GM21390 (cell line): ENCODE data around the gene SUGCT.

Source experiments
- ATAC-seq: cut with Tn5 transposase; IDR thresholded peaks from one replicate; pipeline ENCODE4 v1.9.1; 2021; ENCODE audit not compliant: unreplicated experiment

SUGCT gene

DNA sequence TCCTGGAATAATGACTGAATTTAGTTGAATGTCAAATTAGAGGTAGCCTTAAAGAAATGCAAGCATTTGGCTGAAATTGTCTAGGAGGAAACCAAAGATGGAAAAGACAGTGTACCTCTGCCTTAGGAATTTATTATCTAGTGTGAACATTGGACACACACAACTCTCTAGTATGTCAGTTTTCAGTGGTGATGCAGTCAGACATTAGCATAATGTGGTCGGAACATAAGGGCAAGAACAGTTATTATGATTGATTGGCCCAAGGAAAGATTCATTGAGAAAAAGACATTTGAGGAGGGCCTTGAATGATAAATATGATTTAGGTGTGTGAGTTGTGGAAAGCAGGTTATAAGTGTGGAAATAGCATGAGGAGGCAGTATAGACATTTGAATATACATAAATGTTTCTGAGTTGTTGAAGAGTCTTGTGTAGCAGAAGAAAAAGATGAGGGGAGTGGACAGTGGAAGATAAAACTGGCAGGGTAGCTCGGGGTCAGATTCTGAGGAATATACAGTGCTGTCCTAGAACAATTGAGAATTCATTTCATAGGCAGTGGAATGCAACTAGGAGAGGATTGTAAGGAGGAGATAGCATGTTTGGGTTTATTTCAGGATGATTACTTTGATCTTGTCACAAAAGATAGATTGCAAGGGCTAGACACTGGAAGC is 414.7 kb downstream of the SUGCT start:
- no peak for ATAC-seq

DNA sequence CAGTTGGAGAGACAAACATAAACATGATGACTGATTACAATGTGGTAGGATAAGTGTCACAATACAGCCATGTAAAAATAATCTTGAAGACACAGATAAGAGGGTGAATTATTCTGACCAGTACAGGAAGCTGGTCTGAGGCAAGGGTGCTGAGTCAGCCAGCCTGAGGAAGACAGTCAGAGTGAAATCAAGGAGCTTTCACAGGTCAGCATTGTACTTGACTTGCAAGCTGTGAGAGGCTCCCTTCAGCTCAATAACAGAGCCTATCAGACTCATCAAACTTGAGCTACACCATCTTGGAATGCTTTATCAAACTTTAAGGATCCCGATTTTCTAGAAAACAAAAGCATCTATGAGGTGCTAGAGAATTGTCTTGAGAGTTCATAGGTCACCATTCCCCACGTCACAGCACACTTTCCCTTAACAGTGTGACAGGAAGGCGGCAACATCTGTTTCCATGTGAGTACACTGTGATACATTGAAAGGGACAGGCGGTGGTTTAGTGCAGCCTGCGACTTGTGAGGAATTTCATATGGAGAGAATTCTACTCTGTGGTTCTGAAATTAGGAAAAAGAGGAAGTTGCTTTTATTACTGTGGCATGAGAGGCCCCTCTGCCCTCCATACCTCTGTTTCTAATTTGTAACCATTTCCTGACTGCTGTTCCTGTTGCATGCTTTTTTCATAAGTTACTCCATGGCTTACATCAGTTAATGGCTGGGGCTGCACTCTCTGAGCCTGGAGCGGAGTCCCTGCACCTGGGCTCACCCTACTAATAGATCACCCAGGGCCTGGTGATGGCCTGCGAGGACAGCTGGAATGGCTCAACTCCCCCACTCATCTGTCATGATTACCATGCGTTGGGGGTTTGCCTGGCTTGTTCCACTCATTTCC is 417.1 kb downstream of the SUGCT start:
- ATAC-seq = peak; percentile 74

GRCh38 chr7:40560672-40561071 is 425.9 kb downstream of the SUGCT start:
- no peak for ATAC-seq

DNA sequence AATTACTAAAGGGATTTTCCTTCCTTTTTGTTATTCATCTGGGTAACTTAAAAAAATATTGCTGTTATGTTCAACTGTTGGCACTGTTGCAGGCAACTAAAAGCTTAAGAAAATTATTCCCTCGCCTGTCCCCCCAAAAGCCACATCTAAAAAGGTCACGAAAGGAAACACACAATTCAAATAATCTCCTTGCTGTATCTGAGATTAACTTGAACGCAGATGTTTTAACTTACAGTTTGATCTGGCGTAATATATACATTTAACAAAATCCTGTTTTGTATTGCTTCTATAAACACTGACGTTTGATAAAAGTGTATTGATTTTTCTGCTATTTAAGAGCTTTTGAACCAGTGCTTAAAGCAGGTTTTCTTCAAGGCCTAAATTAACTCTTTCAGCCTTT is 432.1 kb downstream of the SUGCT start:
- no peak for ATAC-seq

- ATAC-seq = no peak
These were observed 434.5 kb downstream of the SUGCT start for GRCh38 chr7:40569326-40569725.

- no peak for ATAC-seq
These were observed 435.4 kb downstream of the SUGCT start for GRCh38 chr7:40570223-40570622.

- no peak for ATAC-seq
These were observed 437.0 kb downstream of the SUGCT start for GRCh38 chr7:40571796-40572195.

- ATAC-seq = no peak
These were observed 438.1 kb downstream of the SUGCT start for GRCh38 chr7:40572810-40573465.

DNA sequence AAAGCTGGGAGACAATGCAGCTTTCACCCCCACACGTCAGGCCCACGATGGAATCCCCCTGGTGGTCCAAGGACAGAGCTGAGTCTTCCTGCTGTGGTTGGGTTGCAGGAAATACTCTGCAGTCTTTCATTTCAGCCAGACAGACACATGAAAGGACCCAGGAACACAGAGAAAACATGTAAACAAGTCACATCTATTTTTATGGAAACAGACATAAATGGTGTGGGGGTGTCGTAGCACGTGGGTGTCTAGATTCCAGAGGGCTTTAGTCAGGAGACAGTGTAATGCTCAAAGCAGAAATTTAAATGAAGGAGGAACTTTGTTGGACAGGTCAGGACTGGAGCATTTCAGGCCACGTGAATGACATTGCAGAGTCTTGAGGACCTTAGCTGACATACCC is 444.6 kb downstream of the SUGCT start:
- no peak for ATAC-seq

DNA sequence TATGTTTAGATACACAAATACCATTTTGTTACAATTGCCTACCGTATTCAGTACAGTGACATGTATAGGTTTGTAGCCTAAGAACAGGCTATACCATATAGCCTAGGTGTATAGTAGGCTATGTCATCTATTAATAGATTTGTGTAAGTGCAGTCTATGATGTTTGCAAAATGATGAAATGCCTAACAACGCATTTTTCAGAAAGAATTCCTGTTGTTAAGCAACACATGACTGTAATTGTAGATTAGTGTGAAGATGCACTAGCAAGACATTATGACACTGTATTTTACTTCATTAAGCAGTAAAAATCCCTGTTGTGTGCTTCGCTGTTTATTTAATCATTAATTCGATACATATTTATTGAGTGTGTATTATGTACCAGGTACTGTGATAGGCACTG is 446.0 kb downstream of the SUGCT start:
- ATAC-seq = no peak

DNA sequence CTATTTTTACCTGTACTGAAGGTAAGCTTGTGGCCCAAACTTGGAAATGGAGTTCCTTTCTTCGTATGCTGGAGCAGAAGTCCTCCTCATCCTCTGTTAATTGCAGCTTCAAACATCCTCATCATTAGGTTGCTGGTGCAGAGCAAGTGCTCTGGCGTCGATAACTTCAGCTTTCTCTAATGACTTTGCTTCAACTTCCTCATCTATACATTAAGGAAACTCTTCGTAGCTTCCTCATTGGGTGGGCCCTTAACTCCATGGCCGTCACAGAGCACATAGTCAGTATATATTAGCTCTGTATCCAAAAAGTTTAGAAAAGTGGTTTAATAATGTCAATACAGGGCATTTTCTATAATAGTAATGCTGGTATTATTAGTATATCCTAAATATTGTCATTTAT is 447.7 kb downstream of the SUGCT start:
- ATAC-seq = no peak

DNA sequence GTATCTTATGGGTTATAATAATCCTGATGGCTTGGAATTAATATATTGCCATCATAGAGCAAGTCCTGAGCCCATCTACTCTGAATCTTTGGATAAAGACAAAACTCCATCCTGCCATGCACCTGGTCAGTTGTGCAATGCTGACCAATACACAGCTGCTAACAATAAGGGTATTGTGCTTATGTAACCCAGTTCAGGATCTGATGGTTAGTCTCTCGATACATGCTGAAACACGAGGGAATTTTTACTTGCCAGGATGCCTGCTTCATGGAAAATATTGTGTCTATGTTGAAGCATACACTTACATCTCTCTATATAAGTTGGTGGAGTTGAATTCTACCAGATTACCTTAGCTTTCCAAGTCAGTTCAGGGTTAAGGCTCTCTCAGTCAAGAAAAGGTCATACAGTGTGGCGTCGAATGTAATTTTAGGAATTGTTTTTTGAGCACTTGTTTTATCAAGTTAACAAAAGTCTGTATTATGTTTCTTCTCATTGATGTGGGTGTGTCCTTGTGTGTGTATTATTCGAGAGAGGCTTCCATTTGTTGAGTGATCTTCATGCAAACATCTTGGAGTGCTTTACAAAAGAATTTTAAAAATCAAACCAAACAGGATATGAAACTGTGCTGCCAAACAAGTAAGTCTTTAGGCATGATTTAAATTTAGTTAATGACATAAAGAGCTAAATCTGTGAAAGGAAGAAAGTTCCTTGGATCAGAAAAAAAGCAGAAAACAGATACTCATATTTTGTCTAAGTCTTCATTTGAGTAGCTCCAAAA is 449.1 kb downstream of the SUGCT start:
- ATAC-seq = no peak

DNA sequence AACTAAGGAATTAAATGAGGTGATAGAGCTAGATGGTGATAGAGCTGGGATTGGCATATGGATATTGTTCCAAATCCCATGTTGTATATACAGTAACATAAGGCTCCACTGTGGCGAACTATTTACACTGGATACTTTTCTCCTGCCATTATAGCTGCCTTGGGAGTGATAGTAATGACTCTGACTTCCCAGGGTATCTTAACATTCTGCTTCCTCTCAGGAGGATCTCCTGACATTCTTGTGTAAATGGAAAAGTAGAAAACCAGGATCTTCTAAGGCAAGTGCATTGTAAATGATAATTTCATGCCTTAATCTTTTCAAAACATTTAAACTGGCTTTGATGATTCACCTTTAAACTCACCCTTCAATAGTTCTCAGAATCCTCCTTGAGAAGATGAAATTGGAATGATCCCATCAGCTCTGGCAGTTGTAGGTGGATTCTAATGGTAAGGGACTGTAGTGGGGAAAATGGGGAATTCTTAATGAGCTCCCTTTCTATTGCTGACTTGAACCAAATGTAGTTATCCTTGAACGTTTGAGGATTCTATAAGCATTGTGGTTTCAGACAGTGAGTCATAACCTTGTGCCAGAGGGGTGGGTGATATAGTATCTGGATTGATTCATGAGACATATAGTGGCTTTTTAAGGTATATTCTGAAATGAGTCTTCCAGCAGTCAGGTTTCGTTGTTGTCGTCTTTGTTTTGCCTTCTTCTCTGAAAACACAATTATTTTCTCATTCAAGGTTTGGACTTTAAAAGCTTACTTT is 450.0 kb downstream of the SUGCT start:
- ATAC-seq = no peak

- no peak for ATAC-seq
These were observed 451.4 kb downstream of the SUGCT start for GRCh38 chr7:40586197-40586596.

- no peak for ATAC-seq
These were observed 452.6 kb downstream of the SUGCT start for GRCh38 chr7:40587419-40587818.

DNA sequence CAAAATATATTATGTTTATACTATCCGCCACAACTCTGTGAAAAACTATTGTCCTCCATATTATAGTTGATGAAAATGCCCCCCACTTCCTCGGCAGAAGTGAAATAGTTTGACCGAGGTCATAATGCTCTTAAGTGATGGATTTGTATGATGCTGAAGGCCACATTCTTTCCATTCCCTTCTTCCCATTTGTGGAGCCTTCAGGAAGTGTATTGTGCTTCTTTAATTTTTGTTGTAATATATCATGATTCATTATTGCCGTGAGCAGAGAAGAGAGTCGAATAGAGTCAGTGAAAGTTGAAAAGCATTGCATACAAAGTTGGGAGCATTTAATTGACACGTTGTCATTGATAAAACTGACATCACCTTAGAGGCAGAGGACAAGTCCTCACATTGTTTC is 460.3 kb downstream of the SUGCT start:
- ATAC-seq = no peak

DNA sequence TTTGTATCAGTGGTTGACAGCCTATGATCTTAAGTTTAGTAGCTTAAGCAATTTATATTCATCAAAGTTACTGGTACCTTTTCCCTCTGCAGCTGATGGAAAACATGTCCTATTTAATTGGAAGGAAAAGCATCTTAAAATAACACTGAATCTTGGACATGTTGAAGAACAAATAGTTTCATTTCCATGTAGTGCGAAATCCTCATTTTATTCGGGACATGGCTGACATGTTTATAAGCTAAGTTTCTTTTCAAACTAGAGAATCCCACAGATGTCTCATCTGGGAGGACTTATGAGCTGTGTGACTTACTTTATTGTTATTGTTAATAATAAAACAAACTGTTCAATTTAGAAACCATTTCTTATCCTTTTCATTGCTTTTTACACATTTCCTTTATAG is 461.0 kb downstream of the SUGCT start:
- ATAC-seq = no peak

DNA sequence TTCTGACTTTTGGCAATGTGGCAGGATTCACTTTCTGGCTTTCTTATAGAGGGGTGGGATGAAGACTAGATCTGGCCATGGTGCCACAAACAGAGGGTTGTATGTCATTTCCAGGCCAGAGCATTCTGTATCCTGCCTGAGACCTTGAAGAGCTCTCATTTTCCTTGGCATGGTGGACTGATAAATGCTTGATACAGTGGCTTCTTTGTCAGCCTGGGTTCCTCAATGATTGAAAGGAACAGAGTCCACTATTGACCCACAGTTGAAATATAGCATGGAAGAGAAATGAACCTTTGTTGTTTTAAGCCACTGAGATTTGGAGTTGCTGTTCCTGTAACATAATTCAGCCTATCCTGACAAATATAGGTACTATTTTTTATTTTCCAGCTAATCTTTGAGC is 462.7 kb downstream of the SUGCT start:
- ATAC-seq = no peak

GRCh38 chr7:40598915-40599314 is 464.1 kb downstream of the SUGCT start:
- no peak for ATAC-seq

- ATAC-seq = no peak
These were observed 465.0 kb downstream of the SUGCT start for GRCh38 chr7:40599836-40600235.
